ENCODE measurements around the gene PARP6. TPM values are rescaled to one million over a fixed set of nuclear protein-coding genes. Genes with fewer than 3 reads are reported as not detected.

Gene PARP6
- total RNA-seq, 1 experiment from 2014 or later, result 41.9 TPM

- ChIA-PET CTCF (interaction anchor here (0.8 to 1.5 kb wide), 2 partner anchors 34 to 54 kb away, joined by 3 to 4 read pairs; partner anchors contain the start of gene GRAMD2A), POLR2A (interaction anchor here (0.9 to 1.1 kb wide), 2 partner anchors 34 to 41 kb away, joined by 3 to 8 read pairs; partner anchors contain the start of gene GRAMD2A)
- H3K27ac Mint-ChIP-seq, result peak overlapping the region; percentile 93
- peaks cover 51% of the 10 kb centered on the region for H3K27me3 Mint-ChIP-seq (ENCODE audit: low read depth)
- ATAC-seq, result no peak; the same call in 1 of the 2 replicates
- no peak for TF ChIP-seq NR2C2 (CRISPR knock-in tag; IDR thresholded peaks at IDR 0.05)
- TF ChIP-seq, protein P1, sequence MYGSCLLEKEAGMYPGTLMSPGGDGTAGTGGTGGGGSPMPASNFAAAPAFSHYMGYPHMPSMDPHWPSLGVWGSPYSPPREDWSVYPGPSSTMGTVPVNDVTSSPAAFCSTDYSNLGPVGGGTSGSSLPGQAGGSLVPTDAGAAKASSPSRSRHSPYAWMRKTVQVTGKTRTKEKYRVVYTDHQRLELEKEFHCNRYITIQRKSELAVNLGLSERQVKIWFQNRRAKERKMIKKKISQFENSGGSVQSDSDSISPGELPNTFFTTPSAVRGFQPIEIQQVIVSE (CRISPR knock-in tag; IDR thresholded peaks at IDR 0.05; ENCODE audit: borderline replicate concordance), result no peak
- TF ChIP-seq JUN (CRISPR knock-in tag; IDR thresholded peaks at IDR 0.05), result no peak
- DNase-seq (ENCODE audit: low spot score), result no peak
- H3K4me3 Mint-ChIP-seq, result peak overlapping the region; percentile 99
- peaks cover 12% of the 10 kb centered on the region for H3K36me3 Mint-ChIP-seq
- peaks cover 46% of the 10 kb centered on the region for H3K4me1 Mint-ChIP-seq
- H3K9me3 Mint-ChIP-seq, result no peaks in the 10 kb centered on the region
These were observed 40.4 kb downstream of the PARP6 start for GRCh38 chr15:72231833-72232478.

- H3K4me1 Mint-ChIP-seq, result peaks cover 46% of the 10 kb centered on the region
- DNase-seq (ENCODE audit: low spot score), result peak; percentile 99
- peak within 1 kb of the TSS; percentile 99 for H3K4me3 Mint-ChIP-seq
- H3K27me3 Mint-ChIP-seq (ENCODE audit: low read depth), result peaks cover 44% of the 10 kb centered on the region
- no peaks in the 10 kb centered on the region for H3K9me3 Mint-ChIP-seq
- peak; percentile 73 for ATAC-seq
- peaks cover 12% of the 10 kb centered on the region for H3K36me3 Mint-ChIP-seq
- ChIA-PET CTCF (interaction anchor here (0.8 to 1.5 kb wide), 4 partner anchors 19 to 55 kb away, joined by 3 to 4 read pairs (median 4); partner anchors contain the start of gene GRAMD2A), POLR2A (interaction anchor here (0.9 to 1.1 kb wide), 3 partner anchors 9 to 42 kb away, joined by 3 to 8 read pairs (median 3); partner anchors contain the start of gene GRAMD2A)
- H3K27ac Mint-ChIP-seq, result peak within 1 kb of the TSS; percentile 99
- TF ChIP-seq FOXK1 (CRISPR knock-in tag; IDR thresholded peaks at IDR 0.05), result peak; percentile 85
- TF ChIP-seq MAX (CRISPR knock-in tag; IDR thresholded peaks at IDR 0.05), result peak; percentile 81; the same call in 1 of the 2 replicates
- no peak for TF ChIP-seq ZNF263 (CRISPR knock-in tag; IDR thresholded peaks at IDR 0.05; ENCODE audit: low read depth)
- TF ChIP-seq SP1 (CRISPR knock-in tag; conservative IDR thresholded peaks at IDR 0.05), result peak; percentile 99
- TF ChIP-seq, protein P2, sequence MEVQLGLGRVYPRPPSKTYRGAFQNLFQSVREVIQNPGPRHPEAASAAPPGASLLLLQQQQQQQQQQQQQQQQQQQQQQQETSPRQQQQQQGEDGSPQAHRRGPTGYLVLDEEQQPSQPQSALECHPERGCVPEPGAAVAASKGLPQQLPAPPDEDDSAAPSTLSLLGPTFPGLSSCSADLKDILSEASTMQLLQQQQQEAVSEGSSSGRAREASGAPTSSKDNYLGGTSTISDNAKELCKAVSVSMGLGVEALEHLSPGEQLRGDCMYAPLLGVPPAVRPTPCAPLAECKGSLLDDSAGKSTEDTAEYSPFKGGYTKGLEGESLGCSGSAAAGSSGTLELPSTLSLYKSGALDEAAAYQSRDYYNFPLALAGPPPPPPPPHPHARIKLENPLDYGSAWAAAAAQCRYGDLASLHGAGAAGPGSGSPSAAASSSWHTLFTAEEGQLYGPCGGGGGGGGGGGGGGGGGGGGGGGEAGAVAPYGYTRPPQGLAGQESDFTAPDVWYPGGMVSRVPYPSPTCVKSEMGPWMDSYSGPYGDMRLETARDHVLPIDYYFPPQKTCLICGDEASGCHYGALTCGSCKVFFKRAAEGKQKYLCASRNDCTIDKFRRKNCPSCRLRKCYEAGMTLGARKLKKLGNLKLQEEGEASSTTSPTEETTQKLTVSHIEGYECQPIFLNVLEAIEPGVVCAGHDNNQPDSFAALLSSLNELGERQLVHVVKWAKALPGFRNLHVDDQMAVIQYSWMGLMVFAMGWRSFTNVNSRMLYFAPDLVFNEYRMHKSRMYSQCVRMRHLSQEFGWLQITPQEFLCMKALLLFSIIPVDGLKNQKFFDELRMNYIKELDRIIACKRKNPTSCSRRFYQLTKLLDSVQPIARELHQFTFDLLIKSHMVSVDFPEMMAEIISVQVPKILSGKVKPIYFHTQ (CRISPR knock-in tag; IDR thresholded peaks at IDR 0.05), result no peak
- TF ChIP-seq, protein P1 (CRISPR knock-in tag; IDR thresholded peaks at IDR 0.05; ENCODE audit: borderline replicate concordance), result no peak
- TF ChIP-seq CBFB (CRISPR knock-in tag; IDR thresholded peaks at IDR 0.05; ENCODE audit: low read depth), result peak; percentile 55; the same call in 1 of the 2 replicates
- TF ChIP-seq TEAD4 (CRISPR knock-in tag; IDR thresholded peaks at IDR 0.05), result no peak
- no peak for TF ChIP-seq ZNF232 (CRISPR knock-in tag; IDR thresholded peaks at IDR 0.05)
- peak; percentile 91 for TF ChIP-seq CREM (CRISPR knock-in tag; IDR thresholded peaks at IDR 0.05)
- TF ChIP-seq, protein P3, sequence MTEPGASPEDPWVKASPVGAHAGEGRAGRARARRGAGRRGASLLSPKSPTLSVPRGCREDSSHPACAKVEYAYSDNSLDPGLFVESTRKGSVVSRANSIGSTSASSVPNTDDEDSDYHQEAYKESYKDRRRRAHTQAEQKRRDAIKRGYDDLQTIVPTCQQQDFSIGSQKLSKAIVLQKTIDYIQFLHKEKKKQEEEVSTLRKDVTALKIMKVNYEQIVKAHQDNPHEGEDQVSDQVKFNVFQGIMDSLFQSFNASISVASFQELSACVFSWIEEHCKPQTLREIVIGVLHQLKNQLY (CRISPR knock-in tag; IDR thresholded peaks at IDR 0.05), result no peak
- TF ChIP-seq STAT6 (CRISPR knock-in tag; conservative IDR thresholded peaks at IDR 0.05; ENCODE audit: low read depth), result no peak
- TF ChIP-seq USF2 (CRISPR knock-in tag; IDR thresholded peaks at IDR 0.05), result no peak; the same call in 1 of the 2 replicates
- TF ChIP-seq ETV6 (CRISPR knock-in tag; IDR thresholded peaks at IDR 0.05), result peak; percentile 90
- TF ChIP-seq GABPB1 (CRISPR knock-in tag; IDR thresholded peaks at IDR 0.05), result peak; percentile 62
- TF ChIP-seq TEAD1 (CRISPR knock-in tag; IDR thresholded peaks at IDR 0.05), result peak; percentile 91
- 0 out of 2 replicates have a peak, but pooled peaks have one; percentile 48 for TF ChIP-seq ZNF317 (CRISPR knock-in tag; IDR thresholded peaks at IDR 0.05; ENCODE audit: borderline replicate concordance, low read depth)
- no peak for TF ChIP-seq EMX1 (CRISPR knock-in tag; IDR thresholded peaks at IDR 0.05)
- peak; percentile 82 for TF ChIP-seq NFYB (CRISPR knock-in tag; conservative IDR thresholded peaks at IDR 0.05; ENCODE audit: low read depth)
- TF ChIP-seq, protein P4, sequence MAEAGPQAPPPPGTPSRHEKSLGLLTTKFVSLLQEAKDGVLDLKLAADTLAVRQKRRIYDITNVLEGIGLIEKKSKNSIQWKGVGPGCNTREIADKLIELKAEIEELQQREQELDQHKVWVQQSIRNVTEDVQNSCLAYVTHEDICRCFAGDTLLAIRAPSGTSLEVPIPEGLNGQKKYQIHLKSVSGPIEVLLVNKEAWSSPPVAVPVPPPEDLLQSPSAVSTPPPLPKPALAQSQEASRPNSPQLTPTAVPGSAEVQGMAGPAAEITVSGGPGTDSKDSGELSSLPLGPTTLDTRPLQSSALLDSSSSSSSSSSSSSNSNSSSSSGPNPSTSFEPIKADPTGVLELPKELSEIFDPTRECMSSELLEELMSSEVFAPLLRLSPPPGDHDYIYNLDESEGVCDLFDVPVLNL (CRISPR knock-in tag; IDR thresholded peaks at IDR 0.05; ENCODE audit: borderline replicate concordance, low read depth), result no peak
These were observed 41.1 kb downstream of the PARP6 start, which contains the start of gene PKM for GRCh38 chr15:72231066-72231832. Gene PKM, minus strand, starts transcription at chr15:72231190. Its CDS starts 12,093 bp downstream, at chr15:72219097.
